ENCODE data around the gene IGSF8.

DNA sequence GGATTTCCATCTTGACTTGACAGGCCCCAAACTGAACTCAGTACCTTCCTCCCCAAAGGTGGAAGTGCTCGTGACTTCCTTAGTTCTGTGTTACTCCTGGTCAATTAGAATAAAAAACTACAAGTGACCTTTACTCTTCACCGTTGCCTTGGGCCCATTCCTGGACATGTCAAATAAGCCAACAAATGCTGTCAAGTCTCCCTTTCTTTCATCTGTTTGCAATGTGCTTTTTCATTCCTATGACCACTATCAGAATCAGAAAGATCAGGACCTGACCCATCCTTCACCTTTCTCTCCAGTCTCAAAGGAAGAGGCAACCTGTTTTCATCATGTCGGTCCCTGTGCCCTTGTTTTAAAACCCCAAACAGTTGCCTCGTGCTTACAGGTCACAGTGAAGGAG, 23.6 kb downstream of the IGSF8 start:
- TF ChIP-seq, protein P1, sequence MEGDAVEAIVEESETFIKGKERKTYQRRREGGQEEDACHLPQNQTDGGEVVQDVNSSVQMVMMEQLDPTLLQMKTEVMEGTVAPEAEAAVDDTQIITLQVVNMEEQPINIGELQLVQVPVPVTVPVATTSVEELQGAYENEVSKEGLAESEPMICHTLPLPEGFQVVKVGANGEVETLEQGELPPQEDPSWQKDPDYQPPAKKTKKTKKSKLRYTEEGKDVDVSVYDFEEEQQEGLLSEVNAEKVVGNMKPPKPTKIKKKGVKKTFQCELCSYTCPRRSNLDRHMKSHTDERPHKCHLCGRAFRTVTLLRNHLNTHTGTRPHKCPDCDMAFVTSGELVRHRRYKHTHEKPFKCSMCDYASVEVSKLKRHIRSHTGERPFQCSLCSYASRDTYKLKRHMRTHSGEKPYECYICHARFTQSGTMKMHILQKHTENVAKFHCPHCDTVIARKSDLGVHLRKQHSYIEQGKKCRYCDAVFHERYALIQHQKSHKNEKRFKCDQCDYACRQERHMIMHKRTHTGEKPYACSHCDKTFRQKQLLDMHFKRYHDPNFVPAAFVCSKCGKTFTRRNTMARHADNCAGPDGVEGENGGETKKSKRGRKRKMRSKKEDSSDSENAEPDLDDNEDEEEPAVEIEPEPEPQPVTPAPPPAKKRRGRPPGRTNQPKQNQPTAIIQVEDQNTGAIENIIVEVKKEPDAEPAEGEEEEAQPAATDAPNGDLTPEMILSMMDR (IDR thresholded peaks at IDR 0.05), result no peak
- no peak for TF ChIP-seq POLR2A (IDR thresholded peaks at IDR 0.05)
